Sigmoid colon (tissue), 7 donors: Measurements from ENCODE around the gene MINDY4. TPM values are rescaled to one million over a fixed set of nuclear protein-coding genes. Genes with fewer than 3 reads are reported as not detected.

Experiments
- DNase-seq: peaks from one replicate; pipeline ENCODE4 v3.0.0-alpha.2; 2019
- H3K27ac ChIP-seq, 4 donors: fragments of 200-600 bp; sonication (generic); one replicate each; pipeline ENCODE4 v1.5.1; 2016 to 2019; ENCODE audit warnings: mild to moderate bottlenecking in 1 of 4
- H3K27me3 ChIP-seq, 3 donors: fragments of 200-600 bp; sonication (generic); one replicate each; pipeline ENCODE4 v1.5.1; 2019; ENCODE audit warnings: mild to moderate bottlenecking in 1 of 3
- H3K36me3 ChIP-seq, 4 donors: fragments of 200-600 bp; sonication (generic); one replicate each; pipeline ENCODE4 v1.5.1; 2016 to 2019
- H3K4me1 ChIP-seq, 4 donors: fragments of 200-600 bp; sonication (generic); one replicate each; pipeline ENCODE4 v1.5.1; 2017 to 2019
- H3K4me3 ChIP-seq, 4 donors: fragments of 200-600 bp; sonication (generic); one replicate each; pipeline ENCODE4 v1.5.1; 2017 to 2019; ENCODE audit warnings: mild to moderate bottlenecking in 2 of 4, moderate library complexity in 1 of 4
- H3K9me3 ChIP-seq, 4 donors: fragments of 200-600 bp in 3 of 4; sonication (generic) in 3 of 4; one replicate each; pipeline versions ENCODE4 v1.5.1 to v1.6.1; 2013 to 2019
- CTCF ChIP-seq, 4 experiments: fragments of 450-650 bp in 3 of 4; fragments of 200-600 bp in 1 of 4; IDR thresholded peaks; one replicate each; pipeline ENCODE4 v1.5.1; 2016 to 2019; ENCODE audit warnings: antibody characterized with exemption in 4 of 4, mild to moderate bottlenecking in 3 of 4, moderate library complexity in 2 of 4
- EP300 ChIP-seq, 4 donors: sonication (generic); formaldehyde crosslinking; IDR thresholded peaks; one replicate each; pipeline ENCODE4 v1.6.1; 2017; ENCODE audit warnings: antibody characterized with exemption in 4 of 4
- POLR2A ChIP-seq, 2 donors: fragments of 450-650 bp; IDR thresholded peaks; one replicate each; pipeline ENCODE4 v1.6.1; 2016; ENCODE audit warnings: antibody characterized with exemption in 2 of 2, mild to moderate bottlenecking in 2 of 2, moderate library complexity in 2 of 2
- POLR2AphosphoS5 ChIP-seq, 4 donors: sonication (generic); formaldehyde crosslinking; IDR thresholded peaks; one replicate each; pipeline ENCODE4 v1.6.1; 2017; ENCODE audit warnings: antibody characterized with exemption in 4 of 4
- WGBS, 2 donors: extraction: QIAGEN DNeasy Blood & Tissue Kit; methylation state at CpG; one replicate each; pipeline ENCODE4 v1.1.7; 2013; 5-methylcytosine and 5-hydroxymethylcytosine counted together
- intact Hi-C: fragments of 100-400 bp; cut with DNase I; formaldehyde crosslinking; loops from one replicate; pipeline ENCODE4 v1.15.1; 2023
- polyA plus RNA-seq, 3 donors: library from polyadenylated mRNA; stranded (reverse); fragments of 200-250 nt; gene quantifications; one replicate each; pipeline ENCODE4 v1.2.3, GENCODE V29; 2013
- total RNA-seq, 4 donors: library from RNA; depleted of rRNA; stranded (reverse); fragments of >200 nt; gene quantifications; one replicate each; pipeline ENCODE4 v1.1.0, GENCODE V29; 2016
- donor health status: healthy with polysubstance abuse.
- donor health status: Bipolar disorder and iron deficiency.
- donor health status: healthy.

Gene MINDY4
- total and polyA plus RNA-seq, 7 donors: 1.2 to 26.3 (median 9.4) TPM

GRCh38 chr7:30881448-30881847, 110.2 kb downstream of the MINDY4 start:
- Histone ChIP-seq H3K27me3 (no peaks in the 10 kb centered on the region), H3K9me3 (no peaks in the 10 kb centered on the region), H3K4me1 (peaks cover 0 to 48% (median 37%) of the 10 kb centered on the region in 4 donors), H3K27ac (peak overlapping the region in 2 of 4 donors; percentile 64 to 75), H3K4me3 (no peak overlapping the region), H3K36me3 (no peaks in the 10 kb centered on the region)
- WGBS, 2 donors: 93 to 96% methylated on average over 7 of the region's 7 CpGs
- TF ChIP-seq POLR2A (IDR thresholded peaks at IDR 0.05): no peak
- no peak for TF ChIP-seq CTCF (IDR thresholded peaks at IDR 0.05)
- TF ChIP-seq POLR2AphosphoS5 (IDR thresholded peaks at IDR 0.05): no peak
- no peak for TF ChIP-seq EP300 (IDR thresholded peaks at IDR 0.05)
- intact Hi-C loops: no loop called here
- no peak for DNase-seq

DNA sequence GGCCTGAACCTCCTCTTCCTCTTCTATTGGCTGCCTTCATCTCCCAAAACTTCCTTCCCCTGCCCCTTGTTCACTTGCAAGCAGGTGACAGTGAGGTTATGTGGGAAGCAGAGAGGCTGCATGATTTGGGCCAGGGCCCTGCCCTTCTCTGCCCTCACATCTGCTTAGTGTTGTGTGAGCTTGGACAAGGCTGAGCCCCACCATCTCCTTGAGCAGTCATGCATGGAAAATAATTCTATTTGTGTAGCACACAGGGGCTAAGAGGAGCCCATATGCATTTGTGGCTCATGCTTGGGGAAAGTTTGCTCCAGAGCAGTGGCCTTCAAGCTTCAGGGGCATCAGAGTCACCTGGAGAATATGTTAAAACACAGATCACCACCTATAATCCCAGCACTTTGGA, 113.7 kb downstream of the MINDY4 start:
- TF ChIP-seq POLR2A (IDR thresholded peaks at IDR 0.05): no peak
- TF ChIP-seq EP300 (IDR thresholded peaks at IDR 0.05): no peak
- no peak for TF ChIP-seq CTCF (IDR thresholded peaks at IDR 0.05)
- TF ChIP-seq POLR2AphosphoS5 (IDR thresholded peaks at IDR 0.05): no peak
- DNase-seq: no peak
- intact Hi-C loops: loop anchor here (5.0 kb wide), 1 partner anchor 83 kb away; no protein-coding TSS in a partner anchor
- no peak overlapping the region for H3K4me3 ChIP-seq
- no peaks in the 10 kb centered on the region for H3K9me3 ChIP-seq
- H3K27me3 ChIP-seq: no peaks in the 10 kb centered on the region
- no peak overlapping the region for H3K27ac ChIP-seq
- H3K36me3 ChIP-seq: no peaks in the 10 kb centered on the region
- peaks cover 0 to 58% (median 51%) of the 10 kb centered on the region in 4 donors for H3K4me1 ChIP-seq

- 85 to 89% methylated on average over 7 of the region's 7 CpGs for WGBS, 2 donors
- DNase-seq: no peak
- H3K4me3 ChIP-seq: no peak overlapping the region
- H3K9me3 ChIP-seq: no peaks in the 10 kb centered on the region
- H3K4me1 ChIP-seq: peaks cover 0 to 41% (median 35%) of the 10 kb centered on the region in 4 donors
- intact Hi-C loops: loop anchor here (5.0 kb wide), 1 partner anchor 84 kb away; no protein-coding TSS in a partner anchor
- H3K27me3 ChIP-seq: no peaks in the 10 kb centered on the region
- no peaks in the 10 kb centered on the region for H3K36me3 ChIP-seq
- peak overlapping the region in 2 of 4 donors; percentile 71 to 75 for H3K27ac ChIP-seq
- TF ChIP-seq POLR2AphosphoS5 (IDR thresholded peaks at IDR 0.05) (no peak), EP300 (IDR thresholded peaks at IDR 0.05) (no peak), CTCF (IDR thresholded peaks at IDR 0.05) (no peak), POLR2A (IDR thresholded peaks at IDR 0.05) (no peak)
Measured at GRCh38 chr7:30886608-30887011, 115.4 kb downstream of the MINDY4 start.

GRCh38 chr7:30887464-30887872, 116.3 kb downstream of the MINDY4 start:
- intact Hi-C loops: loop anchor here (5.0 kb wide), 1 partner anchor 85 kb away; no protein-coding TSS in a partner anchor
- H3K36me3 ChIP-seq: no peaks in the 10 kb centered on the region
- no peaks in the 10 kb centered on the region for H3K9me3 ChIP-seq
- 67 to 73% methylated on average over 10 of the region's 10 CpGs for WGBS, 2 donors
- TF ChIP-seq POLR2A (IDR thresholded peaks at IDR 0.05) (no peak), POLR2AphosphoS5 (IDR thresholded peaks at IDR 0.05) (no peak), CTCF (IDR thresholded peaks at IDR 0.05) (no peak), EP300 (IDR thresholded peaks at IDR 0.05) (no peak)
- DNase-seq: no peak
- H3K4me1 ChIP-seq: peaks cover 0 to 41% (median 35%) of the 10 kb centered on the region in 4 donors
- no peaks in the 10 kb centered on the region for H3K27me3 ChIP-seq
- H3K4me3 ChIP-seq: no peak overlapping the region
- peak overlapping the region; percentile 63 to 75 (median 72) for H3K27ac ChIP-seq

DNA sequence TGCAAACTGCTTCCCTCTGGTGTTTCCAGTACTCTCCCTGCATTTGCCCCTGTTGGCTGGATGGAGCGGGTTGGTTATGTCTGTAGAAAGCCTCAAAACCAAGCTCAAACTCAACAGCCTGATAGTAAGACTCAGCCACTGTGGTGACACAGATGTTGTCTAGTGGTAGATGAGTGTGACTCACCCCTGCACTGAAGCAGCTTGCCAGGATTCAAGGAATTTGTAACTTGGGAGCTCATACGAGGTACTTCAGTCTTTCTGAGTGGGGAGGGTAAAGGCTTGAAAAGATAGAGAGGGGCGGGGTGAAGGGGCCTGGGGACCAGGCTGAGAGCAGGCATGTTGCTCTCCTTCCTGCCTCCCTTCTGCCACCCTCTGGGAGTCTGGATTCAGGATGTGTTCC, 117.5 kb downstream of the MINDY4 start:
- no peak overlapping the region for H3K4me3 ChIP-seq
- no peaks in the 10 kb centered on the region for H3K9me3 ChIP-seq
- H3K27ac ChIP-seq: peak overlapping the region; percentile 63 to 75 (median 72)
- TF ChIP-seq EP300 (IDR thresholded peaks at IDR 0.05) (no peak), POLR2A (IDR thresholded peaks at IDR 0.05) (no peak), CTCF (IDR thresholded peaks at IDR 0.05) (no peak), POLR2AphosphoS5 (IDR thresholded peaks at IDR 0.05) (no peak)
- intact Hi-C loops: loop anchor here (5.0 kb wide), 1 partner anchor 86 kb away; no protein-coding TSS in a partner anchor
- no peaks in the 10 kb centered on the region for H3K27me3 ChIP-seq
- DNase-seq: peak; percentile 79
- H3K36me3 ChIP-seq: no peaks in the 10 kb centered on the region
- 55 to 69% methylated on average over 3 of the region's 3 CpGs for WGBS, 2 donors
- peaks cover 0 to 41% (median 35%) of the 10 kb centered on the region in 4 donors for H3K4me1 ChIP-seq
